GM19467 (cell line): ENCODE results near the gene GDPGP1.
A peak's percentile ranks its signal among the peaks of the same experiment; 100 is the strongest.
"Not testable (repeated sequence)": the region's sequence is repeated elsewhere in the genome, so short reads cannot be mapped to it uniquely, and the experiment has no call there.

ENCODE experiments used
- ATAC-seq: cut with Tn5 transposase; IDR thresholded peaks from one replicate; pipeline ENCODE4 v1.9.1; 2021; ENCODE audit warnings: mild to moderate bottlenecking, moderate library complexity; ENCODE audit not compliant: unreplicated experiment

GDPGP1 gene

DNA sequence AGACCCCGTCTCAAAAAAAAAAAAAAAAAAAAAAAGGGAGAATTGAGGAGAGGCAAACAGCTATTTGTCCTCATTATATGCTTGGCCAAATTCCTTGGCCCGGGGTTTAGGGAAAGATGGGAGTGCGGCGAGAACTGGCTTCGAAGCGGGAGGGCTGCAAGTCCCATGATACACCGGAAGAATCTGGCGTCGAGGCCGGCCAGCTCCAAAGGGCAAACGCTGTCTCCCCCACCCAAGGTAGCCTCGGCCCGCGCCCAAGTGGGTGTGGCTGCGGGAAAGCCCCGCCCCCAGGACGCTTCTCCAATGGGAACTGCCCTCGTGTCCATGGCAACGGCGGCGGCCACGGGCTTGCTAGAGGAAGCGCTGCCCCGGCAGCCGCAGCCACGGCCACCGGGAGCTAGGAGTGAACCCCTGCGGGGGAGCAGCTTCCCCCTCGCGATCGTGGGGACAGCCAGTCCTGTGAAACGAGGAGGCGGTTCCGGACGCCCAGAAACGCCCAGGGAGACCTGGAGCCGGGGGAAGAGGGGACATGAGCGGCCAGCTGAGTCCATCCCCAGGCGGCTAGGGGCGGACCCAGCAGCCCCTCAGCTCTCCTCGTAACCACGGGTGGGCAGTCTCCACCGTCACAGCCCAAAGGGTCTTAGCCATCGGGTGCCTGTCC is 15.3 kb downstream of the GDPGP1 start, which contains the start of gene TTLL13:
TSS of gene TTLL13 (plus strand) at position 354 of the 661 bp plus-strand sequence. CDS start 1,075 bp downstream, outside the sequence.
- no peak for ATAC-seq

- ATAC-seq = no peak
Measured at GRCh38 chr15:90257776-90258175, 23.8 kb downstream of the GDPGP1 start.

- peak; percentile 62 for ATAC-seq
Measured at GRCh38 chr15:90259524-90259923, 25.5 kb downstream of the GDPGP1 start.

GRCh38 chr15:90260731-90261130 is 26.7 kb downstream of the GDPGP1 start:
- not testable (repeated sequence) for ATAC-seq

DNA sequence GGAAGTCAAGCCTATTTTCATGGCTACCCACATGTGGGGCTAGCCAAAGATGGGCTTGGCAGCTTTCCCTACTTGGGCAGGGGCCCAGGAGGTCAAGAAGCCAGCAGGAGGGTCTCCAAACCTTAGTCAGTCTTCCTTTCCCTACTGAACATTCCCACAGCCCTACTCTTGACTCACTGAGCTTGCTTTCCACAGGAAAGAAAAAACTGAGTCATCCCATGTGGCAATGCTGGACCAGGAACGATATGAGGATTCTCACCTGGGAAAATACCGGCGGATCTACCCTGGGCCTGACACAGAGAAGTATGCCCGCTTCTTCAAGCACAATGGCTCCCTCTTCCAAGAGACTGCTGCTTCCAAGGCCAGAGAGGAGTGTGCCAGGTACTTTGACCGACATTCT is 27.8 kb downstream of the GDPGP1 start:
- no peak for ATAC-seq

- ATAC-seq = no peak
Measured at GRCh38 chr15:90262426-90262825, 28.4 kb downstream of the GDPGP1 start.

- ATAC-seq = no peak
Measured at GRCh38 chr15:90264671-90265070, 30.7 kb downstream of the GDPGP1 start.

DNA sequence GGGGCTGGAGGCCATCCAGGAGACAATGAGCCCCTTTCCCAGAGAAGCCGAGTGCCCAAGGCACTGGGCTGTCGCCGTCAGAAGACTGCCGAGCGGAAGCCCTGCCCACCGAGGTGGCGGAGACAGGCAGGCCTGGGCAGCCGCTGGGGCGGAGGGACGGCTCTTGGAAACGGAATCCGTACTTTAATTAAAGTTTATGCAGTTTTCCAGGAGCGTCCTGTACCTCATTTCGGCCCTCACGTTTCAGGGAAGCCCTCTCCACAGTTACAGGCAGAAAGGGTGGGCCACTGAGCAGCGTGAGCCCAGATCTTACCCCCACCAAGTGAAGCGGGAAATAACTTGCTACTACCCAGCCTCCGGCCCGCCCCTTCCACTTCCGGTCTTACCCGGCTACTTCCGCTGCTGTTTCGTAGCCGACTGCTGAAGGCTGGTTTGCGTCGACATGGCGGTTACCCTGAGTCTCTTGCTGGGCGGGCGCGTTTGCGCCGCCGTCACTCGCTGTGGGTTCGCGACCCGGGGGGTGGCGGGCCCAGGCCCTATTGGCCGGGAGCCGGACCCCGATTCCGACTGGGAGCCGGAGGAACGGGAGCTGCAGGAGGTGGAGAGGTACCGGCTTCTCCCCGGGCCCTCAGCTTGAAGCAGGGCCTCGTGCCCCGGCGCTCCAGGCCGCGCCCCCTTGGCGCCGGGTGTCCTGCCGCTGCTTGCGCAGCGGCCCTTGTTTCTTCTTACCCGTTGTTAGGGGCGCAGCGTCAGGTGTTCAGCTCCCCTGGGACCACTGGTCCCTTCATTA is 31.5 kb downstream of the GDPGP1 start, which contains the start of gene NGRN:
TSS of gene NGRN (plus strand) at position 402 of the 790 bp plus-strand sequence. CDS start at position 443, 41 bp downstream.
- ATAC-seq = peak; percentile 90

- ATAC-seq = peak; percentile 16
Measured at GRCh38 chr15:90266061-90266431, 32.0 kb downstream of the GDPGP1 start.

DNA sequence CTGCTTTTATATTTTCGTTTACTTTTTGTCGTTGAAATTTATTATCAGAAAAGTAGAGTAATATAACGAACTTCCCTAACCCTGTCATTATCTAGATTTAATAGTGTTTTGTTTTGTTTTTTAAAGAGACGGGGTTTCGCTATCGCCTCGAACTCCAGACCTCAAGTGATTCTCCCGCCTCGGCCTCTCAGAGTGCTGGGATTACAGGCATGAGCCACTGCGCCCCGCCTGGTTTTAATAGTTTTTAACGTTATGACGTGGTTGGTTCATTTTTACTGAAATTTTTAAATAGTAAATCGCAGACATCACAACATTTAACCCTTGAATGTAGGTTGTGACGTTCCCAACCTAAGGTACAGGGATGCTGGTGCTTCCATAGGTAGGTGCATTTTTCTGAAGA is 32.5 kb downstream of the GDPGP1 start:
- no peak for ATAC-seq

DNA sequence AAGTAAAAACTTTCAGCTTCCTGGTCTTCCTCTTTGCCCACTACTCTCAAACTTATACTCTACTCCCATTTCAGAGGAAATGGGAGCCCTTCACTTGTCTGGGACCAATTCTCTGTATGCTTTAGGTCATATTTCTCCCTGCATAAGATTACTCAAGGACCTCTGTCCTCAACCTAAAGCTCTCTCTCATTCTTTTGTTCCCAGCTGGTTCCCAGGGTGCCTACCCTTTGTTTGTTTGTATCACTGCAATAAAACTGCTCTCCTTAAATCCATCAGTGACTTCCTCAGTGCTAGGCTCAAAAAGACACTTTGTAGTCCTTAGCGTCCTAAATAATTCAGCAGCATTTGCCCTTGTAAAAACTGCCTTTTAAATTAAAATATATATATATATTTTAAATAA is 34.4 kb downstream of the GDPGP1 start:
- ATAC-seq = no peak

DNA sequence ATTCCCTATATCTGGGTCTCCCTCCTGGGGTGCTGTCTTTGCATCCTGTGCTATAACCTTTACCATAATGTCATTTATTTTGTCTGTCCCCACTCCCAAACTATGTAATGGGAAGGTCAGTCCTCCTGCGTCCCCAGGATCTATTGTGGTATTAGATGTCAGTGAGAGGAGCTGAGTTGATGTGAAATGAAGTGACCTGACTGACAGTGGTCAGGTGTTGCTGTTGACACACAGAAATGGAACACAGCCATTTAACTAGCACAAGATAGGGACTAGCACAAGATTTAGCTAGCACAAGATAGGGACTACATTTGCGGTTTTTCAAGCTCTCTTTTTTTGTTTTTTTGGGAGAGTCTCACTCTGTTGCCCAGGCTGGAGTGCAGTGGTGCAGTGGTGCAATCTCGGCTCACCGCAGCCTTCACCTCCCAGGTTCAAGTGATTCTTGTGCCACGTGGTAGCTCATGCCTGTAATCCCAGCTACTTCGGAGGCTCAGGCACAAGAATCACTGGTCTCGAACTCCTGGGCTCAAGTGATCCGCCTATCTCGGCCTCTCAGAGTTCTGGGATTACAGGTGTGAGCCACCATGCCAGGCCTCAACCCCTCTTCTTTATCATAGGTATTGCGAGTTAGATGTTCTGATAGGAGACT is 36.6 kb downstream of the GDPGP1 start:
- ATAC-seq = no peak

DNA sequence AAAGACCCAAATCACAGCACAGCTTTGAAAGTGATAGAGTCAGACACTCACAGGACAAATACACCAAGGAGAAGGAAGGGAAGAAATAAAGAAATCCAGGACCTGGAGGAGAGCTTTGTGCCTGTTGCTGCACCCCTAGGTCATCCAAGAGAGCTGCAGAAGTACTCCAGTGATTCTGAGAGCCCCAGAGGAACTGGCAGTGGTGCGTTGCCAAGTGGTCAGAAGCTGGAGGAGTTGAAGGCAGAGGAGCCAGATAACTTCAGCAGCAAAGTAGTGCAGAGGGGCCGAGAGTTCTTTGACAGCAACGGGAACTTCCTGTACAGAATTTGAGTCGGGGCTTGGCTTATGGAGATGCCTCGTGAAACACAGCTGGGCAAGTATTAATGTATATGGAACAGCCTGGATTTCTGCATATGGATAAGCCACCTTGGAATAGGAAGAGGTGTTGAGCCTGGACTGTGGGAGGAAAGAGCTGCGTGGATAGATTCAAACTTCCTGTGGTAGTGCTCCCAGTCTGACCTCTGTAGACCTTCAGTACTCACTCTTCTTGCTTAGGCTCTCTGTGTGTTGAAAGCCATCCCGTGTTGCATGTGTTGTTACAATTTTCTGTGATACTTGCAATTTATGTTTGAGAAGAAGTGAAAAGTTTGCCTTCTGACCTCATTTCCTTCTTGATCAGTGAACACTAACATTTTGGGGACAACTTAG is 37.6 kb downstream of the GDPGP1 start:
- no peak for ATAC-seq

- ATAC-seq = not testable (repeated sequence)
Measured at GRCh38 chr15:90278467-90278866, 44.5 kb downstream of the GDPGP1 start.

- ATAC-seq = not testable (repeated sequence)
Measured at GRCh38 chr15:90280743-90281142, 46.7 kb downstream of the GDPGP1 start.

GRCh38 chr15:90281637-90282036 is 47.6 kb downstream of the GDPGP1 start:
- ATAC-seq = not testable (repeated sequence)

- no peak for ATAC-seq
Measured at GRCh38 chr15:90286678-90287077, 52.7 kb downstream of the GDPGP1 start.

DNA sequence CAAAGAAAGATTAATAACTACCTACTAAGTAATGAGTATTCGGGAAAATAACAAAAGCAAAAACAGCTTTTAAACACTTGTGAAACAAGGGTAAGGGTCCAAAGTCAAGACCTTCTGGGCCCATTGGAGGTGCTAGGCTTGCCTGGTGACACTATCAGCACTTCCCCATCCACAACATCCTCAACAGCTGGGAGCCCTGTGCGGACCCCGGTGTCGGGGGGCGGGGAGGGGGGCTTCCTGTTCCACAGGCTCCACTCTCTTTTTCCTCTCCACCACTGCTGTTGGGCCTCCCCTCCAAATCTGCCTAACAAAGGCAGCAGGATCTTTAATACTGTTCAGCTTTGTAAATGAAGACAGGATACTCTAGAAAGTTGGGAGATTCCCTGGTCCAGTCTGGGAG is 53.1 kb downstream of the GDPGP1 start:
- no peak for ATAC-seq

DNA sequence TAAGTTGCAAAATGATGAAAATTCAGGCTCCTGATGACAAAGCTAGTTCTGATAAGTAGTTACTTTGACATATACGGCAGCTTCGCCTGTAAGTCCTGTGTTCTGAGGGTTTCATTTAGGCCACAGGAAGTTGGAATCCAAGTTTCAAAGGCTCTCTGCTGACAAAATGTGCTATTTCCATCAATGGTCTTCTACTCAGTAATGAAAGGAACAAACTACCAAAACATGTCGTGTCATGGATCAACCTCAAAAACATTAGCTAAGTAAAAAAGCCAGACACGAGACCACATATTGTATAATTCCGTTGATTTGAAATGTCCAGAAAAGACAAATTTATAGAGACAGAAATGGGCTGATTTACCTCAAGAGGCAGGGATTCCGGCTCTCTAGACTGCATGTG is 53.9 kb downstream of the GDPGP1 start:
- ATAC-seq = no peak

DNA sequence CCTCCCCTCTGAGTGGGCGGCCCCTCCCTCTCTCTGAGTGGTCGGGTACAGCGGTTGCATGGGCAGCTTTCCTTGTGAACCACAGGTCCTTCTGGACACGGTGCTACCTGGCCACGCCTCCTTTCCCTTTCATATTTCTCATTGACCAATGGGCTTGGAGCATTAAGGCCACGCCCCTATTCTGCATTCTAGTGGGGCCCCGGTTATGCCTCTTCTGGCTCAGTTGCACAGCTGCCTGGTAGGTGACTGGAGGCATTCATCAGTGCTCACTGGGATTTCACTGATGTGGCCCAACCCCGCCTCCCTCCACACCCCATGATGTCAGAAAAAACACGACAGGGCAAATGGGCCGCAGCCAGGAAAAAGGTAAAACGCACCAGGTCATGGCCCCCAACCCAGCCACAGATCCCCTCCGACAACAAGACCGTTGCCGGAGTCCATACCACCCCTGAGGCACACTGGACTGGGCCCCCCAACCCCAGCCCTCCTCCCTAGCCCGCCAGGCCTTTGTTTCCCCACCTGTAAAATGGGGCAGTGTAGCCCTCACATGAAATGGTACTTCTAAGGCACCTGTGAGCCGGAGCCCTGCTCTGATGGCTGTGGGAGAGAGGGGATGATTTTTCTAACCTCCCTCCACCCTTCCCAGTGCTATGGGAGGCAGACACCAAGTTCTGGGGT is 57.8 kb downstream of the GDPGP1 start:
- ATAC-seq = no peak
